ENCODE results near the gene RAD51C. TPM values are rescaled to one million over a fixed set of nuclear protein-coding genes. Genes with fewer than 3 reads are reported as not detected.
A peak's percentile ranks its signal among the peaks of the same experiment; 100 is the strongest.

RAD51C gene
- total and polyA plus RNA-seq, 9 of the 15 experiments (the other 6 are each of a cell fraction or from before 2014, with no cell fraction given): 93.9 to 341 (median 135) TPM

DNA sequence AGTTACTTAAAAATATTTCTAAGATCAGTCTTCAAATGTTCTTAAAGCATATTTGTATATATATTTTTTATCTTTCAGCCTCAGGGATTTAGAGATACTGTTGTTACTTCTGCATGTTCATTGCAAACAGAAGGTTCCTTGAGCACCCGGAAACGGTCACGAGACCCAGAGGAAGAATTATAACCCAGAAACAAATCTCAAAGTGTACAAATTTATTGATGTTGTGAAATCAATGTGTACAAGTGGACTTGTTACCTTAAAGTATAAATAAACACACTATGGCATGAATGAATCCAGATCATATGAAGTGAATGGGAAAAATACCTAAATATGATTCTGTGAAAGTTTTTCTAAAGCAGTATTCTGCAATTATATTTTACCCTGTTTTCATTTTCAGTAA is 41.6 kb downstream of the RAD51C start:
- DNase-seq (ENCODE audit: extremely low read depth in 1 of 4, low spot score in 3 of 4): no peak
- no TSS peak for BruUV-seq (replicated peaks)
- Histone ChIP-seq H3K9me3 (replicated peaks; ENCODE audit: control insufficient read depth, insufficient read depth, low read depth, low read length) (no peaks in the 10 kb centered on the region), H4K20me1 (replicated peaks; ENCODE audit: control insufficient read depth, insufficient read depth, low read length) (no peaks in the 10 kb centered on the region), H3K79me2 (ENCODE audit: control insufficient read depth, insufficient read depth, low read length) (no peaks in the 10 kb centered on the region), H3K27ac (ENCODE audit: extremely low read depth, low read depth, low read length) (no peak overlapping the region), H3K36me3 (ENCODE audit: control insufficient read depth, insufficient read depth, low read length) (peaks cover 11% of the 10 kb centered on the region; the same call in 1 of the 3 replicates), H3K27me3 (ENCODE audit: control insufficient read depth in 2 of 2, insufficient read depth in 2 of 2, low read length in 2 of 2) (no peaks in the 10 kb centered on the region), H3K9ac (ENCODE audit: insufficient read depth in 1 of 2, low read depth in 2 of 2, low read length in 2 of 2) (no peak overlapping the region), H2AFZ (ENCODE audit: low read depth, low read length) (no peak overlapping the region), H3K4me2 (ENCODE audit: insufficient read depth, low read length) (no peak overlapping the region), H3K4me1 (replicated peaks in 1 of 2; ENCODE audit: control insufficient read depth in 2 of 2, insufficient read depth in 2 of 2, low read length in 2 of 2) (no peaks in the 10 kb centered on the region), H3K4me3 (no peak overlapping the region), H3K9me1 (ENCODE audit: control insufficient read depth, insufficient read depth, low read length) (no peaks in the 10 kb centered on the region)
- ChIA-PET CTCF (ENCODE audit: low intra/inter-chr PET ratio) (no interaction called here), POLR2A (interaction anchor here (1.1 to 1.3 kb wide), 2 partner anchors 16 to 36 kb away, joined by 3 read pairs; no protein-coding TSS in a partner anchor)
- in situ Hi-C loops (cut with MboI): no loop called here
- TF ChIP-seq, protein P1, sequence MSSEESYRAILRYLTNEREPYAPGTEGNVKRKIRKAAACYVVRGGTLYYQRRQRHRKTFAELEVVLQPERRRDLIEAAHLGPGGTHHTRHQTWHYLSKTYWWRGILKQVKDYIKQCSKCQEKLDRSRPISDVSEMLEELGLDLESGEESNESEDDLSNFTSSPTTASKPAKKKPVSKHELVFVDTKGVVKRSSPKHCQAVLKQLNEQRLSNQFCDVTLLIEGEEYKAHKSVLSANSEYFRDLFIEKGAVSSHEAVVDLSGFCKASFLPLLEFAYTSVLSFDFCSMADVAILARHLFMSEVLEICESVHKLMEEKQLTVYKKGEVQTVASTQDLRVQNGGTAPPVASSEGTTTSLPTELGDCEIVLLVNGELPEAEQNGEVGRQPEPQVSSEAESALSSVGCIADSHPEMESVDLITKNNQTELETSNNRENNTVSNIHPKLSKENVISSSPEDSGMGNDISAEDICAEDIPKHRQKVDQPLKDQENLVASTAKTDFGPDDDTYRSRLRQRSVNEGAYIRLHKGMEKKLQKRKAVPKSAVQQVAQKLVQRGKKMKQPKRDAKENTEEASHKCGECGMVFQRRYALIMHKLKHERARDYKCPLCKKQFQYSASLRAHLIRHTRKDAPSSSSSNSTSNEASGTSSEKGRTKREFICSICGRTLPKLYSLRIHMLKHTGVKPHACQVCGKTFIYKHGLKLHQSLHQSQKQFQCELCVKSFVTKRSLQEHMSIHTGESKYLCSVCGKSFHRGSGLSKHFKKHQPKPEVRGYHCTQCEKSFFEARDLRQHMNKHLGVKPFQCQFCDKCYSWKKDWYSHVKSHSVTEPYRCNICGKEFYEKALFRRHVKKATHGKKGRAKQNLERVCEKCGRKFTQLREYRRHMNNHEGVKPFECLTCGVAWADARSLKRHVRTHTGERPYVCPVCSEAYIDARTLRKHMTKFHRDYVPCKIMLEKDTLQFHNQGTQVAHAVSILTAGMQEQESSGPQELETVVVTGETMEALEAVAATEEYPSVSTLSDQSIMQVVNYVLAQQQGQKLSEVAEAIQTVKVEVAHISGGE (CRISPR knock-in tag; IDR thresholded peaks at IDR 0.05): peak in 1 of 3 experiments; percentile 62; a peak in 1 of 6 replicates
- no peak for TF ChIP-seq DIDO1 (tag; IDR thresholded peaks at IDR 0.05; ENCODE audit: low read depth)
- ATAC-seq: no peak
- intact Hi-C loops (cut with micrococcal nuclease): no loop called here
- FAIRE-seq: no peak
- 93% methylated on average over 3 of the region's 3 CpGs for WGBS (ENCODE audit: insufficient coverage, low coverage, missing lambda C conversion rate)

Measured in K562 (cell line).